ENCODE data around the gene CDADC1.

- TF ChIP-seq CTCF (conservative IDR thresholded peaks at IDR 0.05 in 1 of 2, IDR thresholded peaks at IDR 0.05 in 1 of 2; ENCODE audit: low read depth in 1 of 2, low read length in 2 of 2): no peak
- TF ChIP-seq EZH2 (IDR thresholded peaks at IDR 0.05; ENCODE audit: low read length, missing control alignments): no peak
Observed at GRCh38 chr13:49254007-49254406, 6.3 kb downstream of the CDADC1 start.
